IMR-90 (cell line): ENCODE data around the gene TMEM140. TPM values are rescaled to one million over a fixed set of nuclear protein-coding genes. Genes with fewer than 3 reads are reported as not detected.
A peak's percentile ranks its signal among the peaks of the same experiment; 100 is the strongest.

Experiments
- ATAC-seq: fragments of 200-7000 bp; cut with Tn5 transposase; 2 replicates; pipeline ENCODE4 v1.9.1; 2020; ENCODE audit warnings: low read depth, mild to moderate bottlenecking, moderate library complexity
- BruUV-seq: library from RNA; stranded (reverse); fragments of 400-500 nt; replicated peaks from 2 replicates; lab custom pipeline; 2021; lab: Mats Ljungman, UMichigan
- CTCF ChIA-PET: fragments of 300-600 bp; formaldehyde crosslinking; extraction: SDS; loops from one replicate; lab custom pipeline; 2021; ENCODE audit warnings: antibody characterized with exemption; lab: Yijun Ruan, JAX
- POLR2A ChIA-PET: fragments of 300-600 bp; sonication (Branson Sonifier 250); formaldehyde crosslinking; loops from one replicate; lab custom pipeline; 2022; ENCODE audit warnings: antibody characterized with exemption; ENCODE audit not compliant: unreplicated experiment; lab: Charles Lee
- DNase-seq: peaks from one replicate; pipeline ENCODE4 v3.0.0; 2013
- H2AFZ ChIP-seq: replicated peaks from 2 replicates; pipeline ENCODE3; 2013; ENCODE audit warnings: low read length, mild to moderate bottlenecking; ENCODE audit not compliant: poor library complexity
- H2AK5ac ChIP-seq: 2 replicates; pipeline ENCODE4 v1.6.1; 2013; ENCODE audit warnings: low read depth, low read length, inconsistent platforms
- H2AK9ac ChIP-seq: replicated peaks from 2 replicates; pipeline ENCODE3; 2013; ENCODE audit warnings: mild to moderate bottlenecking, low read depth, low read length, moderate library complexity; ENCODE audit not compliant: poor library complexity
- H2BK120ac ChIP-seq: 2 replicates; pipeline ENCODE4 v1.6.1; 2013; ENCODE audit warnings: low read depth, low read length, inconsistent platforms
- H2BK15ac ChIP-seq: 3 replicates; pipeline ENCODE4 v1.6.1; 2013; ENCODE audit warnings: low read depth, low read length, inconsistent platforms
- H2BK20ac ChIP-seq: 2 replicates; pipeline ENCODE4 v1.6.1; 2013; ENCODE audit warnings: low read depth, mild to moderate bottlenecking, inconsistent platforms, low read length, moderate library complexity
- H2BK5ac ChIP-seq: 2 replicates; pipeline ENCODE4 v1.6.1; 2013; ENCODE audit warnings: mild to moderate bottlenecking, low read depth, low read length, inconsistent platforms; ENCODE audit not compliant: poor library complexity, severe bottlenecking
- H3K14ac ChIP-seq: replicated peaks from 2 replicates; pipeline ENCODE4 v1.6.1; 2013; ENCODE audit warnings: low read depth, low read length, inconsistent platforms
- H3K18ac ChIP-seq: 2 replicates; pipeline ENCODE4 v1.6.1; 2013; ENCODE audit warnings: low read depth, low read length, control low read depth
- H3K23ac ChIP-seq: 2 replicates; pipeline ENCODE4 v1.6.1; 2013; ENCODE audit warnings: low read depth, low read length, inconsistent platforms
- H3K27ac ChIP-seq: 2 replicates; pipeline ENCODE4 v1.5.1; 2013; ENCODE audit warnings: mild to moderate bottlenecking, control low read depth, low read length; ENCODE audit not compliant: insufficient read depth
- H3K27me3 ChIP-seq: 2 replicates; pipeline ENCODE4 v1.6.1; 2013; ENCODE audit warnings: low read length; ENCODE audit not compliant: control insufficient read depth, insufficient read depth
- H3K36me3 ChIP-seq: 2 replicates; pipeline ENCODE4 v1.6.1; 2013; ENCODE audit warnings: low read length, mixed read lengths; ENCODE audit not compliant: control insufficient read depth, insufficient read depth
- H3K4ac ChIP-seq: 2 replicates; pipeline ENCODE4 v1.6.1; 2013; ENCODE audit warnings: low read depth, low read length, inconsistent platforms
- H3K4me1 ChIP-seq: 2 replicates; pipeline ENCODE4 v1.6.1; 2013; ENCODE audit warnings: low read length, mixed read lengths; ENCODE audit not compliant: control insufficient read depth, insufficient read depth
- H3K4me2 ChIP-seq: 2 replicates; pipeline ENCODE4 v1.6.1; 2013; ENCODE audit warnings: low read depth, mild to moderate bottlenecking, control low read depth, low read length, moderate library complexity
- H3K4me3 ChIP-seq: 2 replicates; pipeline ENCODE4 v1.5.1; 2013; ENCODE audit warnings: low read depth, mild to moderate bottlenecking, control low read depth, low read length, moderate library complexity; ENCODE audit not compliant: insufficient read depth
- H3K56ac ChIP-seq: 2 replicates; pipeline ENCODE4 v1.6.1; 2013; ENCODE audit warnings: low read length, inconsistent platforms; ENCODE audit not compliant: insufficient read depth; ENCODE audit errors: extremely low read depth
- H3K79me1 ChIP-seq, 2 experiments: 2 replicates each; pipeline ENCODE4 v1.6.1; 2013; ENCODE audit warnings: low read length in 2 of 2, inconsistent platforms in 1 of 2, low read depth in 1 of 2
- H3K9ac ChIP-seq: 2 replicates; pipeline ENCODE4 v1.6.1; 2013; ENCODE audit warnings: low read depth, low read length, control low read depth
- H3K9me1 ChIP-seq: 2 replicates; pipeline ENCODE4 v1.6.1; 2013; ENCODE audit warnings: low read length, inconsistent platforms; ENCODE audit not compliant: insufficient read depth
- H3K9me3 ChIP-seq: 2 replicates; pipeline ENCODE4 v1.6.1; 2013; ENCODE audit warnings: low read length; ENCODE audit not compliant: control insufficient read depth, insufficient read depth
- H4K20me1 ChIP-seq: 2 replicates; pipeline ENCODE4 v1.6.1; 2013; ENCODE audit warnings: low read length, inconsistent platforms; ENCODE audit not compliant: insufficient read depth
- H4K5ac ChIP-seq: 2 replicates; pipeline ENCODE4 v1.6.1; 2013; ENCODE audit warnings: mild to moderate bottlenecking, low read depth, low read length, control low read depth
- H4K8ac ChIP-seq, 2 experiments: 2 replicates each; pipeline ENCODE4 v1.6.1; 2013; ENCODE audit warnings: low read depth in 2 of 2, low read length in 2 of 2, control low read depth in 1 of 2, inconsistent platforms in 1 of 2
- H4K91ac ChIP-seq: 2 replicates; pipeline ENCODE4 v1.6.1; 2013; ENCODE audit warnings: low read depth, low read length, inconsistent platforms; ENCODE audit not compliant: insufficient read depth
- BHLHE40 ChIP-seq: fragments of 150-350 bp; IDR thresholded peaks from 2 replicates; pipeline ENCODE4 v1.6.1; 2016; ENCODE audit warnings: mild to moderate bottlenecking, low read depth, low read length
- CEBPB ChIP-seq: IDR thresholded peaks from 2 replicates; pipeline ENCODE4 v1.6.1; 2012; ENCODE audit warnings: low read depth, low read length, improper control_type of control experiment
- CHD1 ChIP-seq: IDR thresholded peaks from 2 replicates; pipeline ENCODE4 v1.6.1; 2012; ENCODE audit warnings: low read depth, low read length, improper control_type of control experiment
- MAFK ChIP-seq: IDR thresholded peaks from 2 replicates; pipeline ENCODE4 v1.6.1; 2012; ENCODE audit warnings: low read depth, low read length, improper control_type of control experiment
- MAZ ChIP-seq: IDR thresholded peaks from 2 replicates; pipeline ENCODE4 v1.6.1; 2012; ENCODE audit warnings: low read depth, mild to moderate bottlenecking, low read length, improper control_type of control experiment, moderate library complexity, borderline replicate concordance
- MXI1 ChIP-seq: IDR thresholded peaks from 2 replicates; pipeline ENCODE4 v1.6.1; 2012; ENCODE audit warnings: low read depth, mild to moderate bottlenecking, low read length, moderate library complexity, borderline replicate concordance
- POLR2A ChIP-seq: IDR thresholded peaks from 2 replicates; pipeline ENCODE4 v1.6.1; 2012; ENCODE audit warnings: mild to moderate bottlenecking, low read depth, low read length
- RAD21 ChIP-seq: IDR thresholded peaks from 2 replicates; pipeline ENCODE4 v1.6.1; 2012; ENCODE audit warnings: low read length, improper control_type of control experiment
- RFX5 ChIP-seq: IDR thresholded peaks from 2 replicates; pipeline ENCODE4 v1.8.0; 2012; ENCODE audit warnings: low read depth, mild to moderate bottlenecking, low read length, moderate library complexity
- WGBS, 2 experiments: methylation state at CpG; one replicate each; pipeline versions ENCODE4 v1.1.5 to v1.1.7; 2013; ENCODE audit warnings: missing lambda C conversion rate in 2 of 2; ENCODE audit not compliant: insufficient read length in 1 of 2; ENCODE audit errors: extremely low coverage in 2 of 2; 5-methylcytosine and 5-hydroxymethylcytosine counted together
- dilution Hi-C: fragments of 300-500 bp; cut with HindIII; formaldehyde crosslinking; loops from one replicate; pipeline ENCODE4 v1.14.3; 2018; ENCODE audit warnings: low sequenced_read_pairs; ENCODE audit not compliant: unreplicated experiment
- in situ Hi-C: fragments of 300-500 bp; cut with MboI; formaldehyde crosslinking; loops from 3 replicates; pipeline ENCODE4 v1.14.3; 2019; ENCODE audit warnings: low sequenced_read_pairs, inconsistent platforms, mixed read lengths
- intact Hi-C: fragments of 100-400 bp; cut with micrococcal nuclease; formaldehyde crosslinking; loops from 2 replicates; pipeline ENCODE4 v1.10.0; 2022
- polyA plus RNA-seq, 3 experiments: library from polyadenylated mRNA; depleted of rRNA; stranded (reverse); fragments of >200 nt; gene quantifications; 2 replicates each; pipeline ENCODE4 v1.2.3, GENCODE V29; 2012; ENCODE audit warnings: low replicate concordance in 1 of 3
- total RNA-seq: library from RNA; depleted of rRNA; stranded (reverse); fragments of >200 nt; gene quantifications from 2 replicates; pipeline ENCODE4 v1.2.3, GENCODE V29; 2012
- TF ChIP-seq, protein P1 (sequence below): fragments of 150-350 bp; IDR thresholded peaks from 2 replicates; pipeline ENCODE4 v1.6.1; 2017; ENCODE audit warnings: mild to moderate bottlenecking, antibody characterized with exemption, low read length, low read depth
- TF ChIP-seq, protein P2 (sequence below): conservative IDR thresholded peaks from 2 replicates; pipeline ENCODE4 v1.5.1; 2012; ENCODE audit warnings: mild to moderate bottlenecking, low read depth, low read length, improper control_type of control experiment
- TF ChIP-seq, protein P3 (sequence below): fragments of 150-350 bp; IDR thresholded peaks from 2 replicates; pipeline ENCODE4 v1.6.1; 2016; ENCODE audit warnings: low read depth, mild to moderate bottlenecking, low read length, moderate library complexity, borderline replicate concordance

The TMEM140 gene
- total and polyA plus RNA-seq, 2 of the 4 experiments (the other 2 are of a cell fraction), result 0.24 to 0.72 TPM

DNA sequence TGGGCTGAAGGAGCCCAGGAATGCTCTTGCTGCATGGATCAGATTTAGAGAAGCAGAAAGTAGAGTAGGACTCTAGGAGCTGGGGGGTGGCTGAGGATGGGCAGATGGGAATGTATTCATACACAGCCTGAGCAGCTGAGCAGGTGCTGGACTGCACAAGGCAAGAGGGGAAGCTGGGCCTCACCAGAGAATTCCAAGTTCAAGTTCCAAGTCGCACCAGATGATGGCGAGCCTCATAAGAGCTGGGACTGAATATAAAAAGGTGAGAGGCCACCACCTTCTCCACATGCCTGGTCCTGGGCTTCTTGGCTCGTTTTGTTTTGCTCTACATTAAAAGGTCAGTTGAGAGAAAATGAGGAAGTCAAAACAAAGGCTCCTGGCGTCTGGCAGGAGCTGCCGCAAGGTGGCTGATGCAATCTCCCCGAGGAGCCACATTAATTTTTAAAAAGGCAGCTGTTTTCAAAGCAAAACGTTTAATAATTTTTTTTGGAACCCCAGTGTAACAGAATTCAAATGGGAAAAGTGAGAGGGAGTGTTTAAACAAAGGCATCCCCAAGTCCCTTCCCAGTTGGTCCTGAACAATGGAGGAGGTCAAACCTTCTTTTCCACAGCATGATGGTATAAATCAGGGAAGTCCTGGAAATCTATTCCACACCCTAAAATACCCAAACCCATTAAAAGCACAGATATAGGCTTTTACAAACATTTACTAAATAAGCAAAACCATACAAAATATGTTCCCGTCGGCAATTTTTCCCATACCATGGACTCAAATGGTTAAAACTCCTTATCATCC is 13.2 kb downstream of the TMEM140 start (continued):
- TF ChIP-seq CEBPB, result no peak
- TF ChIP-seq MAFK, result no peak; the same call in 1 of the 2 replicates
- TF ChIP-seq MXI1, result no peak

DNA sequence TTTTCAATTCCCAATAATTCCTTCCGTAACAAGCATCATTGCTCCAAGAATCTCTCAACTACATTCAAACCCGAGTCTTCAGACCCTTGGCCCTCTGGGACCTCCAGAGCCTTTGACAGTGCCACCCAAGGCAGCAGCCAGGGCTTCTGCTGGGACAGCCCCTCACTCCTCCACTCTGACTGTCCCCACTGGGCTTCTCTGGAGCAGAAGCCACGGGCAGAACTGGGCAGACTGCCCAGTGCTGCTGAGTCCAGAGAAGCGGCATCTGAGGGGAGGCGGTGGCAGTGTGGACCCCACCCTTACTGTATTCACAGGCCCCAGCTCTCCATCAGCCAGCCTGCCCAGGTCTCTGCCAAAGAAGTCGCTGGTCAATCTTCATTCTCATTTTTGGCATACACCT is 13.8 kb downstream of the TMEM140 start:
- peaks cover 0 to 40% of the 10 kb centered on the region in 2 experiments; a peak in 3 of 4 replicates for H3K79me1 ChIP-seq
- H4K5ac ChIP-seq, result no peak overlapping the region
- H2AK9ac ChIP-seq, result no peak overlapping the region
- H4K20me1 ChIP-seq, result no peaks in the 10 kb centered on the region
- no peak overlapping the region for H3K56ac ChIP-seq
- no peak overlapping the region for H2BK5ac ChIP-seq
- DNase-seq (no peak), ATAC-seq (no peak)
- no peak overlapping the region for H3K4me3 ChIP-seq
- H2AK5ac ChIP-seq, result no peak overlapping the region
- no peak overlapping the region for H2AFZ ChIP-seq
- H3K4ac ChIP-seq, result no peak overlapping the region
- no peak overlapping the region; a peak in 1 of 4 replicates for H4K8ac ChIP-seq
- no peak for TF ChIP-seq CHD1
- no peak for TF ChIP-seq MXI1
- TF ChIP-seq, protein P1, sequence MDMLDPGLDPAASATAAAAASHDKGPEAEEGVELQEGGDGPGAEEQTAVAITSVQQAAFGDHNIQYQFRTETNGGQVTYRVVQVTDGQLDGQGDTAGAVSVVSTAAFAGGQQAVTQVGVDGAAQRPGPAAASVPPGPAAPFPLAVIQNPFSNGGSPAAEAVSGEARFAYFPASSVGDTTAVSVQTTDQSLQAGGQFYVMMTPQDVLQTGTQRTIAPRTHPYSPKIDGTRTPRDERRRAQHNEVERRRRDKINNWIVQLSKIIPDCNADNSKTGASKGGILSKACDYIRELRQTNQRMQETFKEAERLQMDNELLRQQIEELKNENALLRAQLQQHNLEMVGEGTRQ, result no peak
- TF ChIP-seq, protein P2, sequence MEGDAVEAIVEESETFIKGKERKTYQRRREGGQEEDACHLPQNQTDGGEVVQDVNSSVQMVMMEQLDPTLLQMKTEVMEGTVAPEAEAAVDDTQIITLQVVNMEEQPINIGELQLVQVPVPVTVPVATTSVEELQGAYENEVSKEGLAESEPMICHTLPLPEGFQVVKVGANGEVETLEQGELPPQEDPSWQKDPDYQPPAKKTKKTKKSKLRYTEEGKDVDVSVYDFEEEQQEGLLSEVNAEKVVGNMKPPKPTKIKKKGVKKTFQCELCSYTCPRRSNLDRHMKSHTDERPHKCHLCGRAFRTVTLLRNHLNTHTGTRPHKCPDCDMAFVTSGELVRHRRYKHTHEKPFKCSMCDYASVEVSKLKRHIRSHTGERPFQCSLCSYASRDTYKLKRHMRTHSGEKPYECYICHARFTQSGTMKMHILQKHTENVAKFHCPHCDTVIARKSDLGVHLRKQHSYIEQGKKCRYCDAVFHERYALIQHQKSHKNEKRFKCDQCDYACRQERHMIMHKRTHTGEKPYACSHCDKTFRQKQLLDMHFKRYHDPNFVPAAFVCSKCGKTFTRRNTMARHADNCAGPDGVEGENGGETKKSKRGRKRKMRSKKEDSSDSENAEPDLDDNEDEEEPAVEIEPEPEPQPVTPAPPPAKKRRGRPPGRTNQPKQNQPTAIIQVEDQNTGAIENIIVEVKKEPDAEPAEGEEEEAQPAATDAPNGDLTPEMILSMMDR, result no peak
- TF ChIP-seq, protein P3, sequence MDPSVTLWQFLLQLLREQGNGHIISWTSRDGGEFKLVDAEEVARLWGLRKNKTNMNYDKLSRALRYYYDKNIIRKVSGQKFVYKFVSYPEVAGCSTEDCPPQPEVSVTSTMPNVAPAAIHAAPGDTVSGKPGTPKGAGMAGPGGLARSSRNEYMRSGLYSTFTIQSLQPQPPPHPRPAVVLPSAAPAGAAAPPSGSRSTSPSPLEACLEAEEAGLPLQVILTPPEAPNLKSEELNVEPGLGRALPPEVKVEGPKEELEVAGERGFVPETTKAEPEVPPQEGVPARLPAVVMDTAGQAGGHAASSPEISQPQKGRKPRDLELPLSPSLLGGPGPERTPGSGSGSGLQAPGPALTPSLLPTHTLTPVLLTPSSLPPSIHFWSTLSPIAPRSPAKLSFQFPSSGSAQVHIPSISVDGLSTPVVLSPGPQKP, result no peak
- TF ChIP-seq CEBPB, result no peak
- no peak for TF ChIP-seq POLR2A
- no peak for TF ChIP-seq RAD21
- no peak for TF ChIP-seq BHLHE40
- no peak for TF ChIP-seq MAFK
- TF ChIP-seq MAZ, result no peak
- no peak for TF ChIP-seq RFX5
- H3K9me3 ChIP-seq, result no peaks in the 10 kb centered on the region
- H4K91ac ChIP-seq, result no peak overlapping the region
- ChIA-PET POLR2A (no interaction called here), CTCF (interaction anchor here (1.0 kb wide), 1 partner anchor 9 kb away, joined by 3 read pairs; the partner anchor contains the start of gene CYREN)
- no peak overlapping the region for H3K27ac ChIP-seq
- dilution Hi-C loops, result no loop called here
- no peak overlapping the region for H3K4me2 ChIP-seq
- in situ Hi-C loops, result loop anchor here (10.0 kb wide), 2 partner anchors 177 to 477 kb away; partner anchors contain the start of gene AGBL3
- H2BK120ac ChIP-seq, result no peak overlapping the region
- no peak overlapping the region for H3K18ac ChIP-seq
- H3K14ac ChIP-seq, result no peak overlapping the region
- H3K36me3 ChIP-seq, result peaks cover 24% of the 10 kb centered on the region
- no peak overlapping the region for H3K23ac ChIP-seq
- peaks cover 16% of the 10 kb centered on the region for H3K4me1 ChIP-seq
- H3K9me1 ChIP-seq, result peaks cover 4% of the 10 kb centered on the region
- H2BK20ac ChIP-seq, result no peak overlapping the region
- H3K27me3 ChIP-seq, result no peaks in the 10 kb centered on the region
- intact Hi-C loops, result no loop called here
- 0 out of 3 replicates have a peak overlapping the region, but pooled peaks have one; percentile 2 for H2BK15ac ChIP-seq
- BruUV-seq, result no TSS peak
- no peak overlapping the region for H3K9ac ChIP-seq
- 75% methylated on average over 1 of the region's 6 CpGs; no CpG with 5 or more reads in 1 of the 2 experiments for WGBS, 2 experiments
